HepG2 (cell line): ENCODE results near the gene IL17D. TPM values are rescaled to one million over a fixed set of nuclear protein-coding genes. Genes with fewer than 3 reads are reported as not detected.

Source experiments
- ARID2 ChIP-seq: sonication (generic); formaldehyde crosslinking; IDR thresholded peaks from 2 replicates; pipeline ENCODE4 v1.8.1; 2022; ENCODE audit warnings: mild to moderate bottlenecking, missing genetic modification reagents, borderline replicate concordance
- CEBPG ChIP-seq: IDR thresholded peaks from 2 replicates; pipeline ENCODE4 v1.6.1; 2016
- FOSL1 ChIP-seq: sonication (generic); formaldehyde crosslinking; IDR thresholded peaks from 2 replicates; pipeline ENCODE4 v1.9.0; 2021; ENCODE audit warnings: missing genetic modification reagents, borderline replicate concordance
- HNRNPH1 ChIP-seq: fragments of 200-400 bp; formaldehyde crosslinking; optimal IDR thresholded peaks from 2 replicates; pipeline ENCODE3; 2017; ENCODE audit warnings: mild to moderate bottlenecking, low read depth, low read length
- MXD1 ChIP-seq: sonication (generic); formaldehyde crosslinking; IDR thresholded peaks from 2 replicates; pipeline ENCODE4 v1.4.0; 2020; ENCODE audit warnings: mild to moderate bottlenecking, missing genetic modification reagents
- MXD3 ChIP-seq: IDR thresholded peaks from 2 replicates; pipeline ENCODE4 v1.6.1; 2016; ENCODE audit warnings: mild to moderate bottlenecking, missing biosample characterization, missing genetic modification reagents
- MXI1 ChIP-seq: IDR thresholded peaks from 3 replicates; pipeline ENCODE4 v1.6.1; 2012; ENCODE audit warnings: low read depth, low read length, inconsistent platforms, borderline replicate concordance
- NCOA5 ChIP-seq: sonication (generic); formaldehyde crosslinking; IDR thresholded peaks from 2 replicates; pipeline ENCODE4 v1.4.0; 2020; ENCODE audit warnings: missing genetic modification reagents
- PAF1 ChIP-seq: IDR thresholded peaks from 2 replicates; pipeline ENCODE4 v1.6.1; 2016; ENCODE audit warnings: missing genetic modification reagents, missing compliant biosample characterization
- PLSCR1 ChIP-seq: sonication (generic); formaldehyde crosslinking; IDR thresholded peaks from 2 replicates; pipeline ENCODE4 v1.5.0; 2020; ENCODE audit warnings: missing genetic modification reagents, mild to moderate bottlenecking, borderline replicate concordance
- RAD21 ChIP-seq: fragments of 450-650 bp; formaldehyde crosslinking; IDR thresholded peaks from 2 replicates; pipeline ENCODE4 v1.5.0; 2020; ENCODE audit warnings: mild to moderate bottlenecking
- RARG ChIP-seq: sonication (generic); formaldehyde crosslinking; IDR thresholded peaks from 2 replicates; pipeline ENCODE4 v1.4.0; 2020; ENCODE audit warnings: low read depth, mild to moderate bottlenecking, missing genetic modification reagents
- SMAD1 ChIP-seq: sonication (generic); formaldehyde crosslinking; IDR thresholded peaks from 2 replicates; pipeline ENCODE4 v1.4.0; 2020; ENCODE audit warnings: missing genetic modification reagents, low read depth, mild to moderate bottlenecking, borderline replicate concordance
- SOX5 ChIP-seq: IDR thresholded peaks from 2 replicates; pipeline ENCODE4 v1.6.1; 2016; ENCODE audit warnings: borderline replicate concordance
- ZC3H13 ChIP-seq: sonication (generic); formaldehyde crosslinking; IDR thresholded peaks from 2 replicates; pipeline ENCODE4 v1.8.1; 2023; ENCODE audit warnings: mild to moderate bottlenecking, missing genetic modification reagents, moderate library complexity
- ZFX ChIP-seq: sonication (generic); formaldehyde crosslinking; IDR thresholded peaks from 2 replicates; pipeline ENCODE4 v1.4.0; 2020; ENCODE audit warnings: mild to moderate bottlenecking, low read depth, missing genetic modification reagents, moderate library complexity
- ZNF180 ChIP-seq: sonication (generic); formaldehyde crosslinking; IDR thresholded peaks from 2 replicates; pipeline ENCODE4 v1.4.0; 2020; ENCODE audit warnings: low read depth, missing genetic modification reagents, borderline replicate concordance
- ZNF263 ChIP-seq: sonication (generic); formaldehyde crosslinking; IDR thresholded peaks from 2 replicates; pipeline ENCODE4 v1.4.0; 2020; ENCODE audit warnings: missing genetic modification reagents
- ZNF337 ChIP-seq: sonication (generic); formaldehyde crosslinking; IDR thresholded peaks from 2 replicates; pipeline ENCODE4 v1.5.1; 2020; ENCODE audit warnings: missing genetic modification reagents, low read depth, mild to moderate bottlenecking, borderline replicate concordance
- ZNF782 ChIP-seq: sonication (generic); formaldehyde crosslinking; IDR thresholded peaks from 2 replicates; pipeline ENCODE4 v1.4.0; 2020; ENCODE audit warnings: missing genetic modification reagents, mild to moderate bottlenecking, borderline replicate concordance
- polyA plus RNA-seq, 8 experiments: library from polyadenylated mRNA; depleted of rRNA in 3 of 8; stranded (reverse) in 7 of 8; unstranded in 1 of 8; fragments of >200 nt; fragmentation: Illumina TruSeq in 4 of 8; extraction: Trizol in 4 of 8; gene quantifications; 2 replicates each; pipeline versions ENCODE4 v1.2.1 to v1.2.3, GENCODE V29; 2011 to 2016; ENCODE audit warnings: low read depth in 4 of 8, missing spikeins in 1 of 8, mixed read lengths in 1 of 8; ENCODE audit not compliant: insufficient read depth in 1 of 8
- total RNA-seq, 5 experiments: library from RNA; depleted of rRNA; stranded (reverse); fragments of >200 nt; fragmentation: Illumina TruSeq; extraction: Trizol; gene quantifications; 2 replicates each; pipeline ENCODE4 v1.2.3, GENCODE V29; 2016; ENCODE audit warnings: low read depth in 1 of 5
- TF ChIP-seq, protein P1 (sequence below): sonication (generic); formaldehyde crosslinking; conservative IDR thresholded peaks from 2 replicates; pipeline ENCODE4 v1.4.0; 2020; ENCODE audit warnings: missing genetic modification reagents
- TF ChIP-seq, protein P2 (sequence below): sonication (generic); formaldehyde crosslinking; IDR thresholded peaks from 2 replicates; pipeline ENCODE4 v1.8.1; 2023; ENCODE audit warnings: mild to moderate bottlenecking, missing genetic modification reagents
- TF ChIP-seq, protein P3 (sequence below): sonication (generic); formaldehyde crosslinking; IDR thresholded peaks from 2 replicates; pipeline ENCODE4 v1.4.0; 2020; ENCODE audit warnings: missing genetic modification reagents

The IL17D gene
- total and polyA plus RNA-seq, 2 of the 13 experiments (the other 11 are each of a cell fraction or from before 2014, with no cell fraction given), result 1.1 to 2.2 TPM

- TF ChIP-seq HNRNPH1 (no peak), MXI1 (no peak), NCOA5 (no peak), ZNF263 (no peak), MXD3 (CRISPR knock-in tag) (no peak; the same call in 1 of the 2 replicates), FOSL1 (CRISPR knock-in tag) (no peak), RARG (CRISPR knock-in tag) (no peak), ARID2 (CRISPR knock-in tag) (no peak), ZNF782 (CRISPR knock-in tag) (no peak), MXD1 (CRISPR knock-in tag) (peak; percentile 64; the same call in 1 of the 2 replicates), PAF1 (CRISPR knock-in tag) (no peak), RAD21 (no peak), CEBPG (CRISPR knock-in tag) (no peak), ZC3H13 (CRISPR knock-in tag) (peak; percentile 81), SOX5 (no peak), ZNF180 (CRISPR knock-in tag) (no peak), ZNF337 (no peak), SMAD1 (CRISPR knock-in tag) (no peak), PLSCR1 (CRISPR knock-in tag) (no peak), ZFX (CRISPR knock-in tag) (peak; percentile 86)
- TF ChIP-seq, protein P1, sequence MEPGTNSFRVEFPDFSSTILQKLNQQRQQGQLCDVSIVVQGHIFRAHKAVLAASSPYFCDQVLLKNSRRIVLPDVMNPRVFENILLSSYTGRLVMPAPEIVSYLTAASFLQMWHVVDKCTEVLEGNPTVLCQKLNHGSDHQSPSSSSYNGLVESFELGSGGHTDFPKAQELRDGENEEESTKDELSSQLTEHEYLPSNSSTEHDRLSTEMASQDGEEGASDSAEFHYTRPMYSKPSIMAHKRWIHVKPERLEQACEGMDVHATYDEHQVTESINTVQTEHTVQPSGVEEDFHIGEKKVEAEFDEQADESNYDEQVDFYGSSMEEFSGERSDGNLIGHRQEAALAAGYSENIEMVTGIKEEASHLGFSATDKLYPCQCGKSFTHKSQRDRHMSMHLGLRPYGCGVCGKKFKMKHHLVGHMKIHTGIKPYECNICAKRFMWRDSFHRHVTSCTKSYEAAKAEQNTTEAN (CRISPR knock-in tag), result no peak
- TF ChIP-seq, protein P2, sequence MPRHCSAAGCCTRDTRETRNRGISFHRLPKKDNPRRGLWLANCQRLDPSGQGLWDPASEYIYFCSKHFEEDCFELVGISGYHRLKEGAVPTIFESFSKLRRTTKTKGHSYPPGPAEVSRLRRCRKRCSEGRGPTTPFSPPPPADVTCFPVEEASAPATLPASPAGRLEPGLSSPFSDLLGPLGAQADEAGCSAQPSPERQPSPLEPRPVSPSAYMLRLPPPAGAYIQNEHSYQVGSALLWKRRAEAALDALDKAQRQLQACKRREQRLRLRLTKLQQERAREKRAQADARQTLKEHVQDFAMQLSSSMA (CRISPR knock-in tag), result 0 out of 2 replicates have a peak, but pooled peaks have one; percentile 46
- TF ChIP-seq, protein P3, sequence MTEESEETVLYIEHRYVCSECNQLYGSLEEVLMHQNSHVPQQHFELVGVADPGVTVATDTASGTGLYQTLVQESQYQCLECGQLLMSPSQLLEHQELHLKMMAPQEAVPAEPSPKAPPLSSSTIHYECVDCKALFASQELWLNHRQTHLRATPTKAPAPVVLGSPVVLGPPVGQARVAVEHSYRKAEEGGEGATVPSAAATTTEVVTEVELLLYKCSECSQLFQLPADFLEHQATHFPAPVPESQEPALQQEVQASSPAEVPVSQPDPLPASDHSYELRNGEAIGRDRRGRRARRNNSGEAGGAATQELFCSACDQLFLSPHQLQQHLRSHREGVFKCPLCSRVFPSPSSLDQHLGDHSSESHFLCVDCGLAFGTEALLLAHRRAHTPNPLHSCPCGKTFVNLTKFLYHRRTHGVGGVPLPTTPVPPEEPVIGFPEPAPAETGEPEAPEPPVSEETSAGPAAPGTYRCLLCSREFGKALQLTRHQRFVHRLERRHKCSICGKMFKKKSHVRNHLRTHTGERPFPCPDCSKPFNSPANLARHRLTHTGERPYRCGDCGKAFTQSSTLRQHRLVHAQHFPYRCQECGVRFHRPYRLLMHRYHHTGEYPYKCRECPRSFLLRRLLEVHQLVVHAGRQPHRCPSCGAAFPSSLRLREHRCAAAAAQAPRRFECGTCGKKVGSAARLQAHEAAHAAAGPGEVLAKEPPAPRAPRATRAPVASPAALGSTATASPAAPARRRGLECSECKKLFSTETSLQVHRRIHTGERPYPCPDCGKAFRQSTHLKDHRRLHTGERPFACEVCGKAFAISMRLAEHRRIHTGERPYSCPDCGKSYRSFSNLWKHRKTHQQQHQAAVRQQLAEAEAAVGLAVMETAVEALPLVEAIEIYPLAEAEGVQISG, result 0 out of 2 replicates have a peak, but pooled peaks have one; percentile 29
Observed at GRCh38 chr13:20702915-20703779, at the start of gene IL17D (continued).
